ENCODE measurements around the gene TBCCD1. TPM values are rescaled to one million over a fixed set of nuclear protein-coding genes. Genes with fewer than 3 reads are reported as not detected.

Gene TBCCD1
- polyA plus RNA-seq, 2 donors, result 2.7 to 4.4 TPM

GRCh38 chr3:186523434-186523833 lies 43.7 kb downstream of the TBCCD1 start:
- no peaks in the 10 kb centered on the region for H3K4me1 ChIP-seq (ENCODE audit: control insufficient read depth in 2 of 2, insufficient read depth in 2 of 2, low read length in 1 of 2)
- 26 to 28% methylated on average over 2 of the region's 2 CpGs for WGBS, 2 donors
- no peaks in the 10 kb centered on the region for H3K9me3 ChIP-seq (ENCODE audit: control insufficient read depth in 2 of 2, insufficient read depth in 1 of 2, low read depth in 1 of 2, low read length in 1 of 2)
- H3K4me3 ChIP-seq (ENCODE audit: low read depth in 1 of 2, low read length in 2 of 2), result no peak overlapping the region
- peaks cover 0 to 2% of the 10 kb centered on the region in 2 donors for H3K27me3 ChIP-seq (ENCODE audit: control insufficient read depth in 1 of 2, insufficient read depth in 2 of 2, low read length in 2 of 2)
- H3K36me3 ChIP-seq (ENCODE audit: control insufficient read depth in 2 of 2, insufficient read depth in 2 of 2, low read length in 1 of 2), result no peaks in the 10 kb centered on the region
- H3K27ac ChIP-seq (ENCODE audit: low read depth in 2 of 2, low read length in 1 of 2), result no peak overlapping the region

DNA sequence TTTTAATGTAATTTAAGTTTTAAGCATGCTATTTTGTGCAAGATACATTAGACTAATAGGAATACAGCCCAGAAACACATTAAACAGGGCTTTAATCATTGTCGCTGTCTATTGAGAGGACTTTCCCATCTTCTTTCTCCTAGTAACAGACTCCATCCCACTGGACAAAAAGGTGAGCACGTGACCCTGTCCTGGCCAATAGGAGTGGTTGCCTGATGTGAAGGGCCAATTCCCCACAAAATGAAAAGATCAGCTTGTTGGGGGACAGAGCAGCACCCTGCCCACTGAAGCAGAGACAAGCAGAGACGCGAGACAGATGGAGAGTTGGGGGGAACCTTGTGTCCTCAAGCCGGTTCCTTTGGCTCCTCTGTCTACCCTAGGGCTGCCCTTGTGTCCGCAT lies 44.1 kb downstream of the TBCCD1 start:
- Histone ChIP-seq H3K4me1 (ENCODE audit: control insufficient read depth in 2 of 2, insufficient read depth in 2 of 2, low read length in 1 of 2) (no peaks in the 10 kb centered on the region), H3K4me3 (ENCODE audit: low read depth in 1 of 2, low read length in 2 of 2) (no peak overlapping the region), H3K27ac (ENCODE audit: low read depth in 2 of 2, low read length in 1 of 2) (no peak overlapping the region), H3K27me3 (ENCODE audit: control insufficient read depth in 1 of 2, insufficient read depth in 2 of 2, low read length in 2 of 2) (peaks cover 0 to 2% of the 10 kb centered on the region in 2 donors), H3K9me3 (ENCODE audit: control insufficient read depth in 2 of 2, insufficient read depth in 1 of 2, low read depth in 1 of 2, low read length in 1 of 2) (no peaks in the 10 kb centered on the region), H3K36me3 (ENCODE audit: control insufficient read depth in 2 of 2, insufficient read depth in 2 of 2, low read length in 1 of 2) (no peaks in the 10 kb centered on the region)
- 84 to 89% methylated on average over 6 of the region's 6 CpGs for WGBS, 2 donors

GRCh38 chr3:186520957-186521842 lies 45.9 kb downstream of the TBCCD1 start:
- Histone ChIP-seq H3K27ac (ENCODE audit: low read depth in 2 of 2, low read length in 1 of 2) (no peak overlapping the region), H3K36me3 (ENCODE audit: control insufficient read depth in 2 of 2, insufficient read depth in 2 of 2, low read length in 1 of 2) (no peaks in the 10 kb centered on the region), H3K9me3 (ENCODE audit: control insufficient read depth in 2 of 2, insufficient read depth in 1 of 2, low read depth in 1 of 2, low read length in 1 of 2) (peaks cover 0 to 3% of the 10 kb centered on the region in 2 donors), H3K27me3 (ENCODE audit: control insufficient read depth in 1 of 2, insufficient read depth in 2 of 2, low read length in 2 of 2) (peaks cover 0 to 2% of the 10 kb centered on the region in 2 donors), H3K4me1 (ENCODE audit: control insufficient read depth in 2 of 2, insufficient read depth in 2 of 2, low read length in 1 of 2) (no peaks in the 10 kb centered on the region), H3K4me3 (ENCODE audit: low read depth in 1 of 2, low read length in 2 of 2) (no peak overlapping the region)
- WGBS, 2 donors, result 62 to 66% methylated on average over 10 of the region's 10 CpGs

GRCh38 chr3:186520431-186520830 lies 46.7 kb downstream of the TBCCD1 start:
- Histone ChIP-seq H3K4me3 (ENCODE audit: low read depth in 1 of 2, low read length in 2 of 2) (no peak overlapping the region), H3K36me3 (ENCODE audit: control insufficient read depth in 2 of 2, insufficient read depth in 2 of 2, low read length in 1 of 2) (no peaks in the 10 kb centered on the region), H3K27me3 (ENCODE audit: control insufficient read depth in 1 of 2, insufficient read depth in 2 of 2, low read length in 2 of 2) (peaks cover 0 to 2% of the 10 kb centered on the region in 2 donors), H3K27ac (ENCODE audit: low read depth in 2 of 2, low read length in 1 of 2) (no peak overlapping the region), H3K4me1 (ENCODE audit: control insufficient read depth in 2 of 2, insufficient read depth in 2 of 2, low read length in 1 of 2) (no peaks in the 10 kb centered on the region), H3K9me3 (ENCODE audit: control insufficient read depth in 2 of 2, insufficient read depth in 1 of 2, low read depth in 1 of 2, low read length in 1 of 2) (peaks cover 0 to 3% of the 10 kb centered on the region in 2 donors)
- 57 to 72% methylated on average over 5 of the region's 5 CpGs for WGBS, 2 donors

GRCh38 chr3:186519021-186519658 lies 48.0 kb downstream of the TBCCD1 start:
- WGBS, 2 donors, result 58 to 63% methylated on average over 6 of the region's 6 CpGs
- Histone ChIP-seq H3K4me3 (ENCODE audit: low read depth in 1 of 2, low read length in 2 of 2) (no peak overlapping the region), H3K27me3 (ENCODE audit: control insufficient read depth in 1 of 2, insufficient read depth in 2 of 2, low read length in 2 of 2) (peaks cover 0 to 2% of the 10 kb centered on the region in 2 donors), H3K27ac (ENCODE audit: low read depth in 2 of 2, low read length in 1 of 2) (no peak overlapping the region), H3K9me3 (ENCODE audit: control insufficient read depth in 2 of 2, insufficient read depth in 1 of 2, low read depth in 1 of 2, low read length in 1 of 2) (peaks cover 0 to 3% of the 10 kb centered on the region in 2 donors), H3K36me3 (ENCODE audit: control insufficient read depth in 2 of 2, insufficient read depth in 2 of 2, low read length in 1 of 2) (no peaks in the 10 kb centered on the region), H3K4me1 (ENCODE audit: control insufficient read depth in 2 of 2, insufficient read depth in 2 of 2, low read length in 1 of 2) (no peaks in the 10 kb centered on the region)

GRCh38 chr3:186517218-186517617 lies 49.9 kb downstream of the TBCCD1 start:
- Histone ChIP-seq H3K4me1 (ENCODE audit: control insufficient read depth in 2 of 2, insufficient read depth in 2 of 2, low read length in 1 of 2) (no peaks in the 10 kb centered on the region), H3K4me3 (ENCODE audit: low read depth in 1 of 2, low read length in 2 of 2) (no peak overlapping the region), H3K9me3 (ENCODE audit: control insufficient read depth in 2 of 2, insufficient read depth in 1 of 2, low read depth in 1 of 2, low read length in 1 of 2) (peaks cover 0 to 3% of the 10 kb centered on the region in 2 donors), H3K27me3 (ENCODE audit: control insufficient read depth in 1 of 2, insufficient read depth in 2 of 2, low read length in 2 of 2) (peaks cover 0 to 2% of the 10 kb centered on the region in 2 donors), H3K27ac (ENCODE audit: low read depth in 2 of 2, low read length in 1 of 2) (no peak overlapping the region), H3K36me3 (ENCODE audit: control insufficient read depth in 2 of 2, insufficient read depth in 2 of 2, low read length in 1 of 2) (no peaks in the 10 kb centered on the region)
- 77 to 80% methylated on average over 4 of the region's 4 CpGs for WGBS, 2 donors

GRCh38 chr3:186516646-186517045 lies 50.5 kb downstream of the TBCCD1 start:
- WGBS, 2 donors, result 88 to 95% methylated on average over 2 of the region's 2 CpGs
- Histone ChIP-seq H3K27ac (ENCODE audit: low read depth in 2 of 2, low read length in 1 of 2) (no peak overlapping the region), H3K9me3 (ENCODE audit: control insufficient read depth in 2 of 2, insufficient read depth in 1 of 2, low read depth in 1 of 2, low read length in 1 of 2) (peaks cover 0 to 3% of the 10 kb centered on the region in 2 donors), H3K36me3 (ENCODE audit: control insufficient read depth in 2 of 2, insufficient read depth in 2 of 2, low read length in 1 of 2) (no peaks in the 10 kb centered on the region), H3K4me1 (ENCODE audit: control insufficient read depth in 2 of 2, insufficient read depth in 2 of 2, low read length in 1 of 2) (no peaks in the 10 kb centered on the region), H3K27me3 (ENCODE audit: control insufficient read depth in 1 of 2, insufficient read depth in 2 of 2, low read length in 2 of 2) (peaks cover 0 to 2% of the 10 kb centered on the region in 2 donors), H3K4me3 (ENCODE audit: low read depth in 1 of 2, low read length in 2 of 2) (no peak overlapping the region)

GRCh38 chr3:186515125-186515524 lies 52.0 kb downstream of the TBCCD1 start:
- Histone ChIP-seq H3K4me1 (ENCODE audit: control insufficient read depth in 2 of 2, insufficient read depth in 2 of 2, low read length in 1 of 2) (no peaks in the 10 kb centered on the region), H3K27me3 (ENCODE audit: control insufficient read depth in 1 of 2, insufficient read depth in 2 of 2, low read length in 2 of 2) (peaks cover 0 to 2% of the 10 kb centered on the region in 2 donors), H3K27ac (ENCODE audit: low read depth in 2 of 2, low read length in 1 of 2) (no peak overlapping the region), H3K4me3 (ENCODE audit: low read depth in 1 of 2, low read length in 2 of 2) (no peak overlapping the region), H3K36me3 (ENCODE audit: control insufficient read depth in 2 of 2, insufficient read depth in 2 of 2, low read length in 1 of 2) (no peaks in the 10 kb centered on the region), H3K9me3 (ENCODE audit: control insufficient read depth in 2 of 2, insufficient read depth in 1 of 2, low read depth in 1 of 2, low read length in 1 of 2) (peaks cover 0 to 3% of the 10 kb centered on the region in 2 donors)
- WGBS, 2 donors, result 49 to 51% methylated on average over 4 of the region's 4 CpGs

GRCh38 chr3:186514296-186515002 lies 52.7 kb downstream of the TBCCD1 start:
- H3K36me3 ChIP-seq (ENCODE audit: control insufficient read depth in 2 of 2, insufficient read depth in 2 of 2, low read length in 1 of 2), result no peaks in the 10 kb centered on the region
- H3K4me3 ChIP-seq (ENCODE audit: low read depth in 1 of 2, low read length in 2 of 2), result no peak overlapping the region
- 72 to 80% methylated on average over 3 of the region's 3 CpGs for WGBS, 2 donors
- peaks cover 0 to 2% of the 10 kb centered on the region in 2 donors for H3K27me3 ChIP-seq (ENCODE audit: control insufficient read depth in 1 of 2, insufficient read depth in 2 of 2, low read length in 2 of 2)
- H3K9me3 ChIP-seq (ENCODE audit: control insufficient read depth in 2 of 2, insufficient read depth in 1 of 2, low read depth in 1 of 2, low read length in 1 of 2), result peaks cover 0 to 3% of the 10 kb centered on the region in 2 donors
- H3K4me1 ChIP-seq (ENCODE audit: control insufficient read depth in 2 of 2, insufficient read depth in 2 of 2, low read length in 1 of 2), result no peaks in the 10 kb centered on the region
- H3K27ac ChIP-seq (ENCODE audit: low read depth in 2 of 2, low read length in 1 of 2), result no peak overlapping the region

Measured in esophagus (tissue), 2 donors.